Natural killer cell (primary cell): ENCODE data around the gene ROBO3. TPM values are rescaled to one million over a fixed set of nuclear protein-coding genes. Genes with fewer than 3 reads are reported as not detected.

Experiments
- ATAC-seq, 3 donors: fragments of 150-1000 bp in 2 of 3; fragments of 200-7000 bp in 1 of 3; cut with Tn5 transposase; 1 replicate in 1 of 3; 2 replicates in 2 of 3; pipeline ENCODE4 v1.10.0; 2021; ENCODE audit warnings: mild to moderate bottlenecking in 2 of 3, moderate library complexity in 2 of 3
- DNase-seq, 2 donors: peaks; one replicate each; pipeline versions ENCODE4 v3.0.0 to v3.0.0-alpha.2; 2013 to 2021; ENCODE audit warnings: mixed read lengths in 1 of 2
- H3K27ac ChIP-seq: one replicate; pipeline ENCODE4 v1.5.1; 2013; ENCODE audit warnings: mild to moderate bottlenecking, low read length
- H3K27me3 ChIP-seq: one replicate; pipeline ENCODE4 v1.6.1; 2013; ENCODE audit warnings: low read length; ENCODE audit not compliant: control insufficient read depth, insufficient read depth
- H3K36me3 ChIP-seq: one replicate; pipeline ENCODE4 v1.6.1; 2013; ENCODE audit warnings: low read length; ENCODE audit not compliant: control insufficient read depth, insufficient read depth
- H3K4me1 ChIP-seq: one replicate; pipeline ENCODE4 v1.6.1; 2013; ENCODE audit warnings: low read length; ENCODE audit not compliant: control insufficient read depth, insufficient read depth
- H3K4me3 ChIP-seq: one replicate; pipeline ENCODE4 v1.5.1; 2013; ENCODE audit warnings: low read length
- H3K9me3 ChIP-seq: one replicate; pipeline ENCODE4 v1.6.1; 2013; ENCODE audit warnings: low read length; ENCODE audit not compliant: control insufficient read depth, insufficient read depth
- H3K27ac Mint-ChIP-seq, 2 donors: one replicate each; pipeline ENCODE4 v1.8.0; 2022; ENCODE audit warnings: mild to moderate bottlenecking in 2 of 2, mixed read lengths in 2 of 2, moderate library complexity in 1 of 2
- H3K27me3 Mint-ChIP-seq, 2 donors: one replicate each; pipeline ENCODE4 v1.8.0; 2022; ENCODE audit warnings: low read depth in 2 of 2, mixed read lengths in 2 of 2
- H3K36me3 Mint-ChIP-seq: one replicate; pipeline ENCODE4 v1.8.0; 2022; ENCODE audit warnings: mixed read lengths
- H3K4me1 Mint-ChIP-seq, 2 donors: one replicate each; pipeline ENCODE4 v1.8.0; 2022; ENCODE audit warnings: mixed read lengths in 2 of 2
- H3K4me3 Mint-ChIP-seq: one replicate; pipeline ENCODE4 v1.8.0; 2022; ENCODE audit warnings: mild to moderate bottlenecking, moderate library complexity, mixed read lengths
- H3K9me3 Mint-ChIP-seq, 2 donors: one replicate each; pipeline ENCODE4 v1.8.0; 2022; ENCODE audit warnings: mixed read lengths in 2 of 2
- WGBS: methylation state at CpG from one replicate; pipeline ENCODE4 v1.1.7; 2013; ENCODE audit warnings: missing lambda C conversion rate; ENCODE audit not compliant: insufficient coverage; 5-methylcytosine and 5-hydroxymethylcytosine counted together
- intact Hi-C: fragments of 100-400 bp; cut with micrococcal nuclease; formaldehyde crosslinking; loops from one replicate; pipeline ENCODE4 v1.14.2; 2022
- total RNA-seq, 4 donors: library from RNA; stranded (reverse); fragments of 120-200 nt in 1 of 4; gene quantifications; one replicate each; pipeline versions ENCODE4 v1.2.3 to v1.2.4, GENCODE V29; 2013 to 2022
- TF ChIP-seq, protein P1 (sequence below): fragments of 200-600 bp; IDR thresholded peaks from one replicate; pipeline ENCODE4 v1.8.0; 2022; ENCODE audit warnings: antibody characterized with exemption

Gene ROBO3
- total RNA-seq, 3 donors from 2014 or later (not counting 1 experiment from before 2014, with no cell fraction given): 16.9 to 23.8 (median 22.7) TPM

DNA sequence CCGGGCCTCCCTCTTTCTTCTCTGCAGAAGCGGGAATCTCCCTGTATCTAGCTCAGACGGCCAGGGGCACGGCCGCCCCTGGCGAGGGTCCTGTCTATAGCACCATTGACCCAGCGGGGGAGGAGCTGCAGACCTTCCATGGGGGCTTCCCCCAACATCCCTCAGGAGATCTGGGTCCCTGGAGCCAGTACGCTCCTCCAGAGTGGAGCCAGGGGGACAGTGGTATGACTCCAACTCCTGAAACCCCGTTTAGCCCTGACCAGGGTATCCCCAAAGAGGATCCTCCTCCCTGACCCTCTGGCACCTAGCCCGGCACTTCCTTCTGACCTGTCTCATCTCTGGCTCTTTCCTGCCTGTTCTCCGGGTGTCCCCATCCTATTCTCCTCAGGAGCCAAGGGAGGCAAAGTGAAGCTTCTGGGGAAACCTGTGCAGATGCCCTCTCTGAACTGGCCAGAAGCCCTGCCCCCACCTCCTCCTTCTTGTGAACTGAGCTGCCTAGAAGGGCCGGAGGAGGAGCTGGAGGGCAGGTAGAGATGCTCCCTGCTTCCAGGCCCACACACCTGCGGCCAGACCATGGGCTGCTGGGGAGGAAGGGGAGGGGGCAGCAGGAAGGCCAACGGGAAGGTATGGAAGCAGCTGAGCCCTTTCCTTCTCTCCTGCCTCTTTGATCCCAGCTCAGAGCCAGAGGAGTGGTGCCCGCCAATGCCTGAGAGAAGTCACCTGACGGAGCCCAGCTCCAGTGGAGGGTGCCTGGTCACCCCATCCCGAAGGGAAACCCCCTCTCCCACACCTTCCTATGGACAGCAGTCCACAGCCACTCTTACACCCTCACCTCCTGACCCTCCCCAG, 12.9 kb downstream of the ROBO3 start:
- Mint-ChIP-seq H3K27ac (peak overlapping the region; percentile 53 to 92), H3K4me3 (peak overlapping the region; percentile 90), H3K9me3 (no peaks in the 10 kb centered on the region), H3K27me3 (peaks cover 11 to 16% of the 10 kb centered on the region in 2 donors), H3K4me1 (peaks cover 16 to 54% of the 10 kb centered on the region in 2 donors), H3K36me3 (no peaks in the 10 kb centered on the region)
- no peak overlapping the region for H3K27ac ChIP-seq
- H3K4me1 ChIP-seq: peaks cover 19% of the 10 kb centered on the region
- ATAC-seq: no peak
- H3K9me3 ChIP-seq: no peaks in the 10 kb centered on the region
- WGBS: 85% methylated on average over 16 of the region's 17 CpGs
- no peak for DNase-seq
- H3K27me3 ChIP-seq: peaks cover 3% of the 10 kb centered on the region
- TF ChIP-seq, protein P1, sequence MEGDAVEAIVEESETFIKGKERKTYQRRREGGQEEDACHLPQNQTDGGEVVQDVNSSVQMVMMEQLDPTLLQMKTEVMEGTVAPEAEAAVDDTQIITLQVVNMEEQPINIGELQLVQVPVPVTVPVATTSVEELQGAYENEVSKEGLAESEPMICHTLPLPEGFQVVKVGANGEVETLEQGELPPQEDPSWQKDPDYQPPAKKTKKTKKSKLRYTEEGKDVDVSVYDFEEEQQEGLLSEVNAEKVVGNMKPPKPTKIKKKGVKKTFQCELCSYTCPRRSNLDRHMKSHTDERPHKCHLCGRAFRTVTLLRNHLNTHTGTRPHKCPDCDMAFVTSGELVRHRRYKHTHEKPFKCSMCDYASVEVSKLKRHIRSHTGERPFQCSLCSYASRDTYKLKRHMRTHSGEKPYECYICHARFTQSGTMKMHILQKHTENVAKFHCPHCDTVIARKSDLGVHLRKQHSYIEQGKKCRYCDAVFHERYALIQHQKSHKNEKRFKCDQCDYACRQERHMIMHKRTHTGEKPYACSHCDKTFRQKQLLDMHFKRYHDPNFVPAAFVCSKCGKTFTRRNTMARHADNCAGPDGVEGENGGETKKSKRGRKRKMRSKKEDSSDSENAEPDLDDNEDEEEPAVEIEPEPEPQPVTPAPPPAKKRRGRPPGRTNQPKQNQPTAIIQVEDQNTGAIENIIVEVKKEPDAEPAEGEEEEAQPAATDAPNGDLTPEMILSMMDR: no peak
- intact Hi-C loops: loop anchor here (2.0 to 5.0 kb wide), 2 partner anchors 43 to 74 kb away; partner anchors contain the start of gene CCDC15
- no peak overlapping the region for H3K4me3 ChIP-seq
- H3K36me3 ChIP-seq: no peaks in the 10 kb centered on the region

DNA sequence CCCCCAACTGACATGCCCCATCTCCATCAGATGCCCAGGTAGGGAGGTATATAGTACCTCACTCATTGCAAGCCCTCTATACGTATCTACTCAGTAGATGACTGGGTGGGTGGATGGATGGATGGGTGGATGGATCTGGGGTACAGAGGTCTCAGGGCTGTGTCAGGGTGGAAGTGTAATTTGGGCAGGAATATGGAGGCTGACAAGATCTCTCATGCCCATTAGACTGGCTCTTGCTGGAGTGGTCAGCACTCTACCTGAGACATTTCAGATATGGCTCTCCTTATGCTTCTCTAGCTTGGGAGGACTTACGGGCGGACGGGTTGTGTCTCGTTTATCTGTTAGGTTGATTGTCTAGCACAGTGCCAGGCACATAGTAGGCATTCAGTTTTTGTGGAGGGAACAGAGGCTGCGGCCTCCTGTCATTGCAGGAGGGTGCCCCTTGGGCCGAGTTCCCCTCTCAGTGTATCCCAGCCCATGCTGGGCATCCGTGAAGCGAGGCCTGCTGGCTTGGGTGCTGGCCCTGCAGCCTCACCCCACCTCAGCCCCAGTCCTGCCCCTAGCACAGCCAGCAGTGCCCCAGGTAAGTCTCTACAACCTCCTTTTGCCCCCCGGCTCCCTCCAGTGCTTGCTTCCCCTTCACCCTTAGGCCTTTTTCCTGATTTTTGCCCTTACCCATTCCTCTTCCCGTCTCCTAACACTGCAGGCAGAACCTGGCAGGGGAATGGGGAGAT, 13.7 kb downstream of the ROBO3 start:
- no peaks in the 10 kb centered on the region for H3K9me3 ChIP-seq
- H3K36me3 ChIP-seq: no peaks in the 10 kb centered on the region
- H3K27me3 ChIP-seq: peaks cover 3% of the 10 kb centered on the region
- TF ChIP-seq, protein P1: no peak
- Mint-ChIP-seq H3K4me3 (peak overlapping the region; percentile 61), H3K4me1 (peaks cover 16 to 54% of the 10 kb centered on the region in 2 donors), H3K27me3 (peaks cover 3 to 9% of the 10 kb centered on the region in 2 donors), H3K27ac (no peak overlapping the region), H3K36me3 (no peaks in the 10 kb centered on the region), H3K9me3 (no peaks in the 10 kb centered on the region)
- H3K4me1 ChIP-seq: peaks cover 19% of the 10 kb centered on the region
- intact Hi-C loops: loop anchor here (5.0 kb wide), 1 partner anchor 73 kb away; the partner anchor contains the start of gene CCDC15
- DNase-seq (no peak), ATAC-seq (no peak)
- no peak overlapping the region for H3K27ac ChIP-seq
- no peak overlapping the region for H3K4me3 ChIP-seq
- WGBS: 94% methylated on average over 10 of the region's 11 CpGs

DNA sequence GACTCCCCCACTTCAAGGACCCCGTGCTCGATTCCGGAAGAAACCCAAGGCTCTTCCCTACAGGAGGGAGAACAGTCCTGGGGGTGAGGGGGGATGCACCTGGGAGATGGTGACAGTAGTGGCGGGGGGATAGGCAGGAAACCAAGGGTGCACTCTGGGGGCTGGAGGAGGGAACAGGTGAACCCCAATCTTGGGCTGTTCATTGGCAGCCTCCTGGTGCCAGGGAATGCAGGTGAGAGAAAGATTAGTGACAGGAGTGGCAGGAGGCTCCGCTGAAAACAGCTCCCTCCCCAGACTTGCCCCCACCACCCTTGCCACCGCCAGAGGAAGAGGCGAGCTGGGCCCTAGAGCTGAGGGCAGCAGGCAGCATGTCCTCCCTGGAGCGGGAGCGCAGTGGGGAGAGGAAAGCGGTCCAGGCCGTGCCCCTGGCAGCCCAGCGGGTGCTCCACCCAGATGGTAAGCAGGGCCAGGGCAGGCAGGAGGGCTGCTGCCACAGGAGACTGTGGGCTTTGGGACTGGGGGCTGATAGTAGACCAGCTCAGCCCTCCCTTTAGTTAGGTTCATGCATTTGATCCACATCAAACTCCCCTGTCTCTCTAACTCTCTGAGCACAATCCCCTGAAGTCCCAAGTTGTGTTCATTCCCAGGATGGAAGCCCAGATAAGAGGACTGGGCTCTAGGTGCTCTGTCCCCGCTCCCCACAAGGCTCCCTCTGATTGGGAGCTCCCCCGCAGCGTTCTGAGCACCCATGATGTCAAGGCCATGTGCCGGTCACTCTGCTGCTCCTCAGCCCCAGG, 14.5 kb downstream of the ROBO3 start:
- DNase-seq: no peak
- ATAC-seq: no peak
- Mint-ChIP-seq H3K9me3 (no peaks in the 10 kb centered on the region), H3K27ac (no peak overlapping the region), H3K4me3 (no peak overlapping the region), H3K36me3 (no peaks in the 10 kb centered on the region), H3K27me3 (peaks cover 0 to 5% of the 10 kb centered on the region in 2 donors), H3K4me1 (peaks cover 16 to 54% of the 10 kb centered on the region in 2 donors)
- no peak overlapping the region for H3K4me3 ChIP-seq
- H3K27ac ChIP-seq: no peak overlapping the region
- H3K36me3 ChIP-seq: no peaks in the 10 kb centered on the region
- 83% methylated on average over 16 of the region's 16 CpGs for WGBS
- intact Hi-C loops: loop anchor here (5.0 kb wide), 1 partner anchor 73 kb away; the partner anchor contains the start of gene CCDC15
- H3K4me1 ChIP-seq: peaks cover 19% of the 10 kb centered on the region
- H3K27me3 ChIP-seq: peaks cover 3% of the 10 kb centered on the region
- TF ChIP-seq, protein P1: no peak
- H3K9me3 ChIP-seq: no peaks in the 10 kb centered on the region
